NB4 (cell line): ENCODE results near the gene GAGE1.

ENCODE experiments used
- MYC ChIP-seq: IDR thresholded peaks from 2 replicates; pipeline ENCODE4 v1.6.1; 2011; ENCODE audit warnings: low read depth, low read length
- POLR2A ChIP-seq: IDR thresholded peaks from 2 replicates; pipeline ENCODE4 v1.6.1; 2011; ENCODE audit warnings: mild to moderate bottlenecking; ENCODE audit not compliant: insufficient read length; ENCODE audit errors: extremely low read depth
- TF ChIP-seq, protein P1 (sequence below): IDR thresholded peaks from one replicate; pipeline ENCODE4 v1.5.1; 2012; ENCODE audit warnings: low read depth, low read length
- TF ChIP-seq, protein P2 (sequence below): IDR thresholded peaks from 2 replicates; pipeline ENCODE4 v1.6.1; 2011; ENCODE audit warnings: low read depth, low read length

DNA sequence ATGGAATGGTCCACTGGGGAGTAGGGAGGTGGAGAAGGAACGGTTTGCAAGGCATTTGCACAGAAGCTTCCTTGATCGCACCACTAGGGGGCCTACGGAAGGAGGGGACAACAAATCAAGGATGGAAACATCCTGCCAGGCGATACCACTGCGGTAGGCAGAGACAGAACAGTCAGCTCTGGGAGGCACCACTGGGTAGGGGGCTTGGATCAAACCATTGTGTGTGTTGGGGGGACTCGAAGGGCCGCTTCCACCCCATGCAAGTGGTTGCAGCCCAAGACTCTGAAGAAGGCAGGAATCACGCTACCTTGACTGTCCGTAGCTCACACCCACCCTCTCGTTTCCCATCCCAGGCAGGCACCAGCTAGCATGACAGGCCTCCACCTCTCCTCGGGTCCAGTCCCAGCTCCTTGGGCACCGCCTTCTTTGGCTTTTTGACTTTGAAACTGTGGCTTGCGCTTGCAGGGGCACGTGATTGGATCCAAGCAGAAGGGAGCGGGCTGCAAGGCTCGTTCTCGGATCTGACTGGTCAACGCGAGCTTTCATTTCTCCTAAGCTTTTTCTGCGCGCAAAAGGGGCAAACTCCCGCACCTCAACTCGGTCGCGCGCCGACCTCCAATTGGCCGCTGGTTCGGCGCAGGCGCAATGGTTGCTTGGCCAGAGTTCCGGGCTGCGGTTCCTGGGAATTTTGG lies 28.4 kb downstream of the GAGE1 start:
- TF ChIP-seq, protein P1, sequence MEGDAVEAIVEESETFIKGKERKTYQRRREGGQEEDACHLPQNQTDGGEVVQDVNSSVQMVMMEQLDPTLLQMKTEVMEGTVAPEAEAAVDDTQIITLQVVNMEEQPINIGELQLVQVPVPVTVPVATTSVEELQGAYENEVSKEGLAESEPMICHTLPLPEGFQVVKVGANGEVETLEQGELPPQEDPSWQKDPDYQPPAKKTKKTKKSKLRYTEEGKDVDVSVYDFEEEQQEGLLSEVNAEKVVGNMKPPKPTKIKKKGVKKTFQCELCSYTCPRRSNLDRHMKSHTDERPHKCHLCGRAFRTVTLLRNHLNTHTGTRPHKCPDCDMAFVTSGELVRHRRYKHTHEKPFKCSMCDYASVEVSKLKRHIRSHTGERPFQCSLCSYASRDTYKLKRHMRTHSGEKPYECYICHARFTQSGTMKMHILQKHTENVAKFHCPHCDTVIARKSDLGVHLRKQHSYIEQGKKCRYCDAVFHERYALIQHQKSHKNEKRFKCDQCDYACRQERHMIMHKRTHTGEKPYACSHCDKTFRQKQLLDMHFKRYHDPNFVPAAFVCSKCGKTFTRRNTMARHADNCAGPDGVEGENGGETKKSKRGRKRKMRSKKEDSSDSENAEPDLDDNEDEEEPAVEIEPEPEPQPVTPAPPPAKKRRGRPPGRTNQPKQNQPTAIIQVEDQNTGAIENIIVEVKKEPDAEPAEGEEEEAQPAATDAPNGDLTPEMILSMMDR, result peak; percentile 29
- TF ChIP-seq POLR2A, result no peak
- no peak for TF ChIP-seq MYC
- TF ChIP-seq, protein P2, sequence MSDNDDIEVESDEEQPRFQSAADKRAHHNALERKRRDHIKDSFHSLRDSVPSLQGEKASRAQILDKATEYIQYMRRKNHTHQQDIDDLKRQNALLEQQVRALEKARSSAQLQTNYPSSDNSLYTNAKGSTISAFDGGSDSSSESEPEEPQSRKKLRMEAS, result no peak
